GM21528 (cell line): ENCODE data around the gene TMEM170B.

Experiments used
- ATAC-seq: cut with Tn5 transposase; IDR thresholded peaks from one replicate; pipeline ENCODE4 v1.9.1; 2021; ENCODE audit warnings: mild to moderate bottlenecking, moderate library complexity; ENCODE audit not compliant: unreplicated experiment, low FRiP score

Gene TMEM170B

DNA sequence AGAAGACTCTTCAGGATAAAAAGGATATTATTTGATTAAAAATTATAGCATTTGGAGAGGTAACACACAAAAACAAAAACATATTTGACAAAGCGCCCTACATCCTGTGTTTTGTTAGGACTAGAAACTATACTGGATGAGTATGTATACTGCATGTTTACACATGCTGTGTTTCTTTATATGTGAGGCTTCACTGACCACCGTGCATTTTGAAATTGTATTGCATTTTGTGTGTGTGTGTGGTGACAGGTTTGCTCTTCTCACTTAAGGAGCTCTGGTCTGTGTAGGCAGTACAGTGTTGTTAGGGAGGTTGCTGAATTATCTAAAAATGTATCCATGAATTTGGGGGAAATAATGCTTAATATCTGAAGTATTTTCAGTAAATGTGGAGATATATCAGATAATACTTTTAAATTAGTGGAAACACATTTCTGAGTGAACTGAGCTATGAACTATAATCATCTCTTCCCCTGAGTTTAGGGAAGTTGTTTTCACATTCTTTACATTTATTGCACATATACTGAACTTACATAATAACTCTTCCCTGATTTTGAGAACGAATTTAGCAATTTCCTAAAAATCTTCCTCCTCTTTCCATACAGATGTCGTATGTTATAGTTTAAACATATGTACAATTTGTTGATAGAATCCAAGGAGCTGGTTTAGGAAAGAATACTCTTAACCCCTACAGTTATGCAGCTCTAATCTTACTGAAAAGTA lies 43.3 kb downstream of the TMEM170B start:
- ATAC-seq = no peak

DNA sequence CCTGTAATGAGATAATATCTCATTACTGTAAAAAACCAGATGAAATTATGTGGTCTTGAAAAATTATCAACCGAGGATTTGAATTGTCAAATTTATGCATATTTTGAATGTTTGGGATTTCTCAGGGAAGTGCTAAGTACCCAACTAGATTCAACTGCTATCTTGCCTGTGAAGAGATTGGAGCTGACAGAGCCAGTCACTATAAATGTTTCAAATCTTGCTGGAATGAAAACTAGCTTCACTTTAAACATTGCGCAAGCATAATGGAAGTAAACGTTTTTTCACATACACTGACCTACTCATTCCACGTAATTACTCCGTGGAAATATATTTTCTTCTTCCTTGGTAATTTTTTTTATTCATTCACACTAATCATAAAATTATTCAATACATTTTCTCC lies 46.7 kb downstream of the TMEM170B start:
- no peak for ATAC-seq

GRCh38 chr6:11585426-11586016 lies 48.0 kb downstream of the TMEM170B start:
- no peak for ATAC-seq

DNA sequence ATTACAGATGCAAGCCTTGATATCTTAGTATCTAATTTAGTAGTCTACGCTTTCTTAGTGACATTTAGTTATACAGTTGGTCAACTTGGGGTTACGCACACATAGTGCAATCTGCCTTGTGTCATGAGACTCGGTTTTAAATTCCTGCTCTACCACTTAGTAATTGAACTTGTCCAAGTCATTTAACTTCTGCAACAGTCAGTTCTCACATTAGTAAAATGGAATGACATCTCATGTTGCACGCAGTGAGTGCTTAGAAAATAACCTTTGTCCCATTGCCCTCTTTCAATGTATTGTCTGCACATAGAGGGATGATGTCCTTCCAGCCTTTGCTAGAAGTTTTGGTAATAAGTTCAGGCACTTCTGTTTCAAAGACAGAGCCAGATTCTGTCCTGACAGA lies 48.6 kb downstream of the TMEM170B start:
- ATAC-seq = no peak

DNA sequence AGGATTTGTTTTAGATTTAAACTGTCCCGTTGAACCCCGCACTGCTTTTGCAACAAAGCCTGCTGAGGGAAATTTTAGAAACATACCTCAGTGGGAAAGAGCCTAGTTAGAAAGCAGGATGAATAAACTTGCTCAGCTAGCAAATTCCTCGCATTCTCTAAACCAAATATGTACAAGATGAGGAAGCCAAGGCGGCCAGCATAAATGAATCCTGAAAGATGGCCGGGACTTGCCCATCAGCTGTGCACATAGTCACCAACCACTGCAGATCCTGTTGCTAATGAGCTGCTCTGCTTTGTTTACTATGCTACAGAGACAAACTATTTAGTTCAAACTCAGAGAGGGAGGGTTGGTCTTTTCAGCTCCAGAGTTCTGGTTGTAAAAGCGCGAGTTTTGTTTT lies 49.0 kb downstream of the TMEM170B start:
- ATAC-seq = no peak

GRCh38 chr6:11589261-11589660 lies 51.7 kb downstream of the TMEM170B start:
- no peak for ATAC-seq

DNA sequence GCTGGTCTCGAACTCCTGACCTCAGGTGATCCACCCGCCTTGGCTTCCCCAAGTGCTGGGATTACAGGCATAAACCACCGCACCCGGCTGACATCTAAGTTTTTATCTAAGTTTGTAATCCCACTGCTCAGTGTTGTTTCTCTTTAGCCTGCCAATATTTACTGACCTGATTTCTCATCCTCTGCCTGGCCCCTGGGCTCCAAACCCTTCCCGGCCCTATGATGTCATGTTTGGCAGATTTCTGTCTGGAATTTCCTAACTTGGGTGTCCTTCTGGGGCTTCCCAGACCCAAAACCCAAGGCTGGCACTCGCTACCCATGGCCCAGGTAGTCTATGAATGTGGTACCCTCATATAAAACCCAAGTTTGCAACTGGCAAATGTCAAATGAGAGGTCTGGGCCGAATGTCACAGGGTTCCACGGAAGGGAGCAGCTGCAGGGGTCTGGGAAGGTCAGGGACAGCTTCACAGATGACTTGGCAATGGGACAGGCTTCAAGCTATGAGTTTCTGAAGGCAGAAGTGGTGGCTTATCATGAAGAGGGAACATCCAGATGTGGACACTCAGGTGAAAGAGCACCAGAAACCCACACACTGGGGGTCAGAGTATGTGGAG lies 54.9 kb downstream of the TMEM170B start:
- ATAC-seq = no peak

GRCh38 chr6:11593096-11593495 lies 55.5 kb downstream of the TMEM170B start:
- no peak for ATAC-seq

DNA sequence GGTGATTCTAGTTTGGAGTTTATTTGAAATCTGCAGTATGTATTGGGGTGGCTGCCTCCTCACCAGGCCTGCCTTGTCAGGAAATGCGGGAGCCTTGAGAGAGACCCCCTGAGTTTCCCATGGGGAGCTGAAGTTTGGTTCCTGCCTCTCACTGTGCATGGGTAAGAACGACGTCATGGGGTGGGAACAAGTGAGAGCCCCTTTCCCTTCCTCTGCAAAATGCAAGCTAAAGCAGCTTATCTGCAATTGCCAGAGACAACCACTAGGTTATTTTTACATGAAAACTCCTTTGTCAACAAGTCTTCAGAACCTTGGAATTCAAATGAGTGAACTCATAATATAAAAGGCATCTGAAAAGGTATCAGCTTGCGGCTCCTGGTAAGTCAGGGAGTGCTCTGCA lies 58.4 kb downstream of the TMEM170B start:
- no peak for ATAC-seq

DNA sequence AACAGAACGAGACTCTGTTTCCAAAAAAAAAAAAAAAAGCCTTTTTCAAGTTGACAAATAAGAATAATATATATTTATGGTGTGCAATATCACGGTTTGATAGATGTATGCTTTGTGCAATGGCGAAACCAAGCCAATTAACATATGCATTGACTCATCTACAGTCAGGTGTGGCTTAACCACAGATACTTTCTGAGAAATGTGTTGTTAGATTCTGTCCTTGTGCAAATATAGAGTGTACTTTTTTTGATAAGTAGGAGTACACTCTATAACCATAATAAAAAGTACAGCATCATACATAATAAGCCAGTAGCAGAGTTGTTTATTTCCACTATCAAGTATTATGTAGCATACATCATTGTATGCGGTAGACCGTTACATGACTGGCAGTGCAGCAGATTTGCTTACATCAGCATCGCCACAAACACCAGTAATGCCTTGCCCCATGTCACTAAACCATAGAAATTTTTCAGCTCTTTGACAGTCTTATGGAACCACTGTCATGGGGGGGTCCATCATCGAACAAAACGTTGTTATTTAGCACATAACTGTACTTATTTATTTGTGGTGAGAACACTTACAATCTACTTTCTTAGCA lies 59.2 kb downstream of the TMEM170B start:
- no peak for ATAC-seq

- no peak for ATAC-seq
Measured at GRCh38 chr6:11598687-11599086, 61.1 kb downstream of the TMEM170B start.

DNA sequence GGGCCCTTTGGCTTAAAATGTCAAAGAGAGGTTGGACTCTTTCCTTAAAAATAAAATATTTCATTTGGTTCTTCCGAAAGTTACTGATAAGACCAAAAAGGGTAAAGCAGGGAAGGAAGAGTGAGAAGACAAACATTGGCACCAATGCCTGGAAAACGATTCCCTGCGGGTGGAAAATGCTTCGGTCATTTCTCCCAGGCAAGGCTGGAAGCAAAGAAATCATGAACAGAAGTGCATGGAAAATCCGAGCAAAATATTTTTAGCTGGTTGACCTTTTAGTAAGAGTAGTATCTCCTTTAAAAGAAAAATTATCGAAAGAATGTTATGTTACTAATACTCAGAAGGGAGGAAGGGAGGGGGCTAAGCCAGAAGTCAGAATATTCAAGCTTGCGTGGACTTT lies 62.7 kb downstream of the TMEM170B start:
- ATAC-seq = no peak

GRCh38 chr6:11601776-11602605 lies 64.4 kb downstream of the TMEM170B start:
- ATAC-seq = no peak

- ATAC-seq = no peak
Measured at GRCh38 chr6:11604215-11604614, 66.7 kb downstream of the TMEM170B start.

DNA sequence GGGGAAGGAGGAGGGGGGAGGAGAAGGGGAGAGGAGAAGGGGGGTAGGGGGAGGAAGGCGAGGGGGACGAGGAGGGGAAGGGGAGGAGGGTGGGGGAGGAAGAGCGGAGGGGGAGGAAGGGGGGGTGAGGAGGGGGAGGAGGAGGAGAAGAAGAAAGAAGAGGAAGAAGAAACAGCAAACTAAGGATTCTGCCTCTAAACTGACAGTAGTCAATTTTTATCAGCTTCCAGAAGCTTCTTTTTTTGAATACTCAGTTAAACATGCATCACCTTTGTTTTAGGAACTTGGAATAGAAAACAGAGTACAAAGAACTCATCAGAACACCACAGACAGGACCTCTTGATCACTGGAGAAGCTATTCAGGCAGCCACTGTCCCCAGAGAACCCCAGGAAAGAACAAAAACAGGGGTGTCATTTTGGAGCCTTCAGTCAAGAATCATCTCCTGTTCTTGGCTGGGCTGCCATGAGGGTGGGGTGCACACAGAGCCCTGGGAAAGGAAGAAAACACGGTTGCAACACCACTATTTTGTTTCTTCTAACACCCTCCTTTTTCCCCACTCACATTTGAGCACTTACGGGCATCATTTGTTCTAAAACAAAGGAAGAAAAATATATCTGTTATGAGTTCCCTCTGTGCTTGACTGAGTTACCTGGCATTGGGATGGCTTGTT lies 67.4 kb downstream of the TMEM170B start:
- ATAC-seq = no peak

DNA sequence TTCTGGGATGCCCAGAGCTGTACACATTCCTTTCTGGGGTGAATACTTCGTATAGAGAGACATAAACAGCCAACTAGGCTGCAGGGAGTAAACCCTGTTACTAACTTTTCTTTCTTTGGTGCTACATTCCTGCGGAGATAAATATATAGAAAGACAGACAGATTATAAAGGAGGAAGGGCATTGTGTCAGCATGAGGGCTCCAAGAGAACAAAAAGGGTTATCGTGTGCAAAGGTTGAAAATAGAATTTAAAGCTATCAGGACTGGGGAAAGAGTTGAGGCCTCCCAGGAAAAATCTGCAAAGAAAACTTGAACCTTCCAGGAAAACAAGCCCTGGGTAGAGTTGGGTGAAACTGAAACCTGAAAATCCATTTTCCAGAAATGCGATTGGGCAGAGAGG lies 68.0 kb downstream of the TMEM170B start:
- no peak for ATAC-seq

DNA sequence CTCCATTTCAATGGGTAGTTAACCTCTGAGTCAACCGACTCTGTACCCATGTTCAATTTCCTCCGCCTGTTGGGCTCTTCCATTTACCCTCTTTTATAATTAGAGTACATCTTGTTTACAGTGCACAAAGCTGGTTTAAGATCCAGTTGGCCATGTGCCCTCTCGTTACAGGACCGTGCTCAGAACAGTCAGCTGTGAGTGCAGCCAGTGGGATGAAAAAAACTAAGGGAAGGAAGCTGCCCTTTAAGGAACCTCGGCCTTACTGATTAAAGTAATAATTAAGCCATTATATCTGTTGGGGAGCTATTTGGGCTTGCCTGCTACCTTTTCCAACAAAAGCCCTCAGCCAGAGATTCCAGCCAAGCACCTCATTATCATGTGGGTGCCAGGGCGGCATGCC lies 68.8 kb downstream of the TMEM170B start:
- no peak for ATAC-seq

DNA sequence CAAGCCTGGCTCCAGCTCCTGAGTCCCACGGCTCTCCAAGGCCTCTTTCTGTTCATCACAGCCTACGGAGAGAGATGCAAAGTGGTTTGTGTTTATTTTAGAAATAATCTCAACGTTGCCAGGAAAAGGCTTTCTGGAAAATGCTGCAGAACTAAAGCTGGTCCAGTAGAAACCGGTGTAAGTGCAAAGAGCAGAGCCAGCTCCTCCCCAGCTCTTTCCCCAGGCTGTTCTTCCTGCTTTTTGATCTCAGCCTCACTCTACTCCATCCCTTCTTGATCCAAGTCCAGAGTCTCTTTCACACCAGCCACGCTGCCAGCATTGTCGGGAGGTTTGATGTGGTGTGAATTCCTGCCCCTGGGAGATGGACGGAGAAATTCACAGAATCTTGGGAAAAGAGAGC lies 69.8 kb downstream of the TMEM170B start:
- no peak for ATAC-seq

DNA sequence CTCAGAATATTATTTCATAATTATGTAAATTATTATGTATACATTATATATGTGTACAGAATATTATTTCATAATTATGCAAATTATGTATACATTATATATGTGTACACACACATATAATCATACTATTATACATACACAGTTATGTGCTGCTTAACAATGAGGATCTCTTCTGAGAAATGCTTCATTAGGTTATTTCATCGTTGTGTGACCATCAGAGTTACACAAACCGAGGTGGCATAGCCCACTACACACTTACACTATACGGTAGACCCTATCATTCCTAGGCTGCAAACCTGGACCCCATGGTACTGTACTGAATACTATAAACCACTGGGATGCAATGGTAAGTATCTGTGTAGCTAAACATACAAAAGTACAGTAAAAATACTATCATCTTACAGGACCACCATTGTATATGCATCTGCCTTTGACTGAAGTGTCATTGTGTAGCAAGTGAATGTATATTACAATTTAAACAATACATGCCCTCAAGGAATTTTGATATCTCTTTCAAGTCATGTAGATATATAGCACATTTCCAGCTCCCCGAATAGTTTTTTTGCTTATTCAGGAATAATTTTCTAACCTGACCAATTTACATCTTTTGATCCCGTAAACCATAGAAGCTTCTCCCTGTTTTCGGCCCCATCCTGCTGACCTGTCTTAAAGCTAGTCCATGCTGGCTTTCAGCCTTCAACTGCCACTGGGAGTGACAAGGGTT lies 71.2 kb downstream of the TMEM170B start:
- no peak for ATAC-seq
